ENCODE measurements around the gene LSR. TPM values are rescaled to one million over a fixed set of nuclear protein-coding genes. Genes with fewer than 3 reads are reported as not detected.
A peak's percentile ranks its signal among the peaks of the same experiment; 100 is the strongest.

Gene LSR
- total RNA-seq, 1 donor from 2014 or later = 54.7 TPM

DNA sequence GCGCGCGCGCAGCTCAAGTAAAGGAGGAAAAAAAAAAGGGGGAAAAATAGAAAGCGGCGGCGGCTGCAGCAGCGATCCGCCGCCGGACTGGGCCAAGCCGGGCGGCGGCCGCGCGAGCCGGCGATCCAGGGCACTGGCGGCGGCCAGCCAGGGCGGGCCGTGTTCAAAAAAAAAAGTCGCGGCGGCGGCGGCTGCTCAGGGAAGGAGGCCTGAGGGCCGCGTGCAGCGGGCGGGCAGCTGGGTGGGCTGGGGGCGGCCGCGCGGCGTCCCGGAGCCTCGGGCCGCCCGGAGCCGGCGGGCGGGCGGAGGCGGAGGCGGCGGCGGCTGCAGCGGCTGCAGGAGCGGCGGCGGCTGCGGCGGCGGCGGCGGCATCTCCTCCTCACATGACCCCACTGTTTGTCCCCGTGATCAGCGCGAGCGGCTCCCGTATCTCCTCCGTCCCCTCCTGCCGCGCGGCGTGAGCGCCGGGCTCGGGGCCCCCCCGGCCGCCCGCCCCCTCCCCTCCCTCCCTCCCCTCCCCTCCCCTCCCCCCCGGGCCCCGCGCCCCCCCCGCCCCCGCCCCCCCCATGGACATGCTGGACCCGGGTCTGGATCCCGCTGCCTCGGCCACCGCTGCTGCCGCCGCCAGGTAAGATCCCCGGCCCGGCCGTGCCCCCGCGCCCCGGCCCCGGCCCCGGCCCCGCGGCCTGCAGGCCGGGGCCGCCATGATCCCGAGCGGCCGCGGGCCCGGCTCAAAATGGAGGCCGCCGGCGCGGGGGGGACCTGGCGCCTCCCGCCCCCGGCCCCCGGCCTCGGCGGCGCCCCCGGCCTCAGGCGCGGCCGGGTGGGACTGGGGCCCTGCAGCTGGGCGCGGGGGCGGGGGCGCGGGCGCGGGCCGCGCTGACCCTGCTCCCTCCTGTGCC, 20.0 kb downstream of the LSR start, which contains the start of gene USF2:
TSS of gene USF2 (plus strand) at position 427 of the 902 bp plus-strand sequence. CDS start at position 567, 140 bp downstream.
- Mint-ChIP-seq H3K4me1 (peaks cover 19% of the 10 kb centered on the region), H3K27ac (peak within 1 kb of the TSS; percentile 98), H3K27me3 (ENCODE audit: low read depth) (no peaks in the 10 kb centered on the region), H3K9me3 (no peaks in the 10 kb centered on the region), H3K36me3 (peaks cover 14% of the 10 kb centered on the region), H3K4me3 (peak within 1 kb of the TSS; percentile 93)
- TF ChIP-seq, protein P1, sequence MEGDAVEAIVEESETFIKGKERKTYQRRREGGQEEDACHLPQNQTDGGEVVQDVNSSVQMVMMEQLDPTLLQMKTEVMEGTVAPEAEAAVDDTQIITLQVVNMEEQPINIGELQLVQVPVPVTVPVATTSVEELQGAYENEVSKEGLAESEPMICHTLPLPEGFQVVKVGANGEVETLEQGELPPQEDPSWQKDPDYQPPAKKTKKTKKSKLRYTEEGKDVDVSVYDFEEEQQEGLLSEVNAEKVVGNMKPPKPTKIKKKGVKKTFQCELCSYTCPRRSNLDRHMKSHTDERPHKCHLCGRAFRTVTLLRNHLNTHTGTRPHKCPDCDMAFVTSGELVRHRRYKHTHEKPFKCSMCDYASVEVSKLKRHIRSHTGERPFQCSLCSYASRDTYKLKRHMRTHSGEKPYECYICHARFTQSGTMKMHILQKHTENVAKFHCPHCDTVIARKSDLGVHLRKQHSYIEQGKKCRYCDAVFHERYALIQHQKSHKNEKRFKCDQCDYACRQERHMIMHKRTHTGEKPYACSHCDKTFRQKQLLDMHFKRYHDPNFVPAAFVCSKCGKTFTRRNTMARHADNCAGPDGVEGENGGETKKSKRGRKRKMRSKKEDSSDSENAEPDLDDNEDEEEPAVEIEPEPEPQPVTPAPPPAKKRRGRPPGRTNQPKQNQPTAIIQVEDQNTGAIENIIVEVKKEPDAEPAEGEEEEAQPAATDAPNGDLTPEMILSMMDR (IDR thresholded peaks at IDR 0.05; ENCODE audit: unreplicated experiment) = no peak
- DNase-seq (ENCODE audit: low spot score in 2 of 2, unreplicated experiment in 2 of 2) = peak; percentile 70 to 71

- Mint-ChIP-seq H3K4me3 (peak overlapping the region; percentile 67), H3K27ac (peak overlapping the region; percentile 72), H3K4me1 (peaks cover 19% of the 10 kb centered on the region), H3K9me3 (no peaks in the 10 kb centered on the region), H3K36me3 (peaks cover 19% of the 10 kb centered on the region), H3K27me3 (ENCODE audit: low read depth) (no peaks in the 10 kb centered on the region)
- peak; percentile 74 to 86 for DNase-seq (ENCODE audit: low spot score in 2 of 2, unreplicated experiment in 2 of 2)
- TF ChIP-seq, protein P1 (IDR thresholded peaks at IDR 0.05; ENCODE audit: unreplicated experiment) = peak; percentile 92
These were observed 20.8 kb downstream of the LSR start for GRCh38 chr19:35269438-35270117.

DNA sequence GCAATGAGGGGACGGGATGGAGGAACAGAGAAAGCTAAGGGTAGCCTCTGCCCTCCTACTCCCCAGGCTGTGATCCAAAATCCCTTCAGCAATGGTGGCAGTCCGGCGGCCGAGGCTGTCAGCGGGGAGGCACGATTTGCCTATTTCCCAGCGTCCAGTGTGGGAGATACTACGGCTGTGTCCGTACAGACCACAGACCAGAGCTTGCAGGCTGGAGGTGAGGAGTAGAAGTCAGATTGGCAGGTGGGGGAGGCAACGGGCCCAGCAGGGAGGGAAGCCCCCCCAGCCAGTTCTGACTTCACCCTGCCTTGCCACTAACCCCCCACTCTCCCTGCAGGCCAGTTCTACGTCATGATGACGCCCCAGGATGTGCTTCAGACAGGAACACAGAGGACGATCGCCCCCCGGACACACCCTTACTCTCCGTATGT, 21.6 kb downstream of the LSR start:
- peak overlapping the region; percentile 67 for H3K4me3 Mint-ChIP-seq
- peaks cover 20% of the 10 kb centered on the region for H3K36me3 Mint-ChIP-seq
- no peaks in the 10 kb centered on the region for H3K9me3 Mint-ChIP-seq

GRCh38 chr19:35271546-35271945, 22.7 kb downstream of the LSR start:
- TF ChIP-seq, protein P1 (IDR thresholded peaks at IDR 0.05; ENCODE audit: unreplicated experiment) = no peak
- no peaks in the 10 kb centered on the region for H3K9me3 Mint-ChIP-seq
- H3K27ac Mint-ChIP-seq = no peak overlapping the region
- DNase-seq (ENCODE audit: low spot score in 2 of 2, unreplicated experiment in 2 of 2) = no peak
- H3K27me3 Mint-ChIP-seq (ENCODE audit: low read depth) = no peaks in the 10 kb centered on the region
- H3K4me3 Mint-ChIP-seq = no peak overlapping the region
- H3K4me1 Mint-ChIP-seq = peaks cover 6% of the 10 kb centered on the region
- peaks cover 28% of the 10 kb centered on the region for H3K36me3 Mint-ChIP-seq

More for the DNA sequence above, 21.6 kb downstream of the LSR start:
- Mint-ChIP-seq H3K4me1 (peaks cover 12% of the 10 kb centered on the region), H3K27ac (no peak overlapping the region), H3K27me3 (ENCODE audit: low read depth) (no peaks in the 10 kb centered on the region)
- DNase-seq (ENCODE audit: low spot score in 2 of 2, unreplicated experiment in 2 of 2) = no peak
- TF ChIP-seq, protein P1 (IDR thresholded peaks at IDR 0.05; ENCODE audit: unreplicated experiment) = no peak

GRCh38 chr19:35272122-35272719, 23.4 kb downstream of the LSR start:
- Mint-ChIP-seq H3K4me3 (no peak overlapping the region), H3K27ac (no peak overlapping the region), H3K27me3 (ENCODE audit: low read depth) (no peaks in the 10 kb centered on the region), H3K4me1 (peaks cover 6% of the 10 kb centered on the region), H3K36me3 (peaks cover 32% of the 10 kb centered on the region), H3K9me3 (no peaks in the 10 kb centered on the region)
- DNase-seq (ENCODE audit: low spot score in 2 of 2, unreplicated experiment in 2 of 2) = no peak
- TF ChIP-seq, protein P1 (IDR thresholded peaks at IDR 0.05; ENCODE audit: unreplicated experiment) = no peak
